ENCODE measurements around the gene RAD51. TPM values are rescaled to one million over a fixed set of nuclear protein-coding genes. Genes with fewer than 3 reads are reported as not detected.

RAD51 gene
- total and polyA plus RNA-seq, 4 donors: 2.5 to 7.9 (median 5.0) TPM

DNA sequence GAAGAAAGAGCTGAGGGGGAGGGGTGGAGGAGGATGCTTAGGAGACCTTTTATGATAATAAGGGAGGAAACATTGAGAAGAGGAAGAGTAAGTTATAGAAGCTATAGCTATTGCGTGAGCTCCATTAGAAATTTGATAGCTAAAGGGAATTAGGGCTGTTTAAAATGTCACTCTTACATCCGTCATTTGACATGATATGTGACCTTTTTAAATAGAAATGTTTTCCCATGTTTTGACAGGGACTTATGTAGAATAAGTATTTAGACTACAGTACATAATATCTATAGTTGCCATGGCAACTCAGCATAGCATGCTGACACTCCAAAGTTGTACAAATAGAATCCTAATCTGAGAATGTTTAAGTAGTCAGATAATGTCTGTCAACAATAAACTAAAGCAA is 19.2 kb downstream of the RAD51 start:
- Histone ChIP-seq H3K4me1 (ENCODE audit: control insufficient read depth, insufficient read depth, low read length) (no peaks in the 10 kb centered on the region), H3K9me3 (ENCODE audit: control insufficient read depth, insufficient read depth, low read length) (no peaks in the 10 kb centered on the region), H3K36me3 (ENCODE audit: control insufficient read depth, insufficient read depth, low read length) (no peaks in the 10 kb centered on the region), H3K4me3 (ENCODE audit: low read depth, low read length) (no peak overlapping the region), H3K27me3 (ENCODE audit: control insufficient read depth, insufficient read depth, low read length) (no peaks in the 10 kb centered on the region), H3K27ac (ENCODE audit: low read depth, low read length) (no peak overlapping the region)
- DNase-seq (ENCODE audit: low read depth in 4 of 6, low spot score in 6 of 6): peak in 1 of 6 donors; percentile 6
- WGBS (ENCODE audit: insufficient coverage): no CpG with 5 or more reads among the region's 2 CpGs

DNA sequence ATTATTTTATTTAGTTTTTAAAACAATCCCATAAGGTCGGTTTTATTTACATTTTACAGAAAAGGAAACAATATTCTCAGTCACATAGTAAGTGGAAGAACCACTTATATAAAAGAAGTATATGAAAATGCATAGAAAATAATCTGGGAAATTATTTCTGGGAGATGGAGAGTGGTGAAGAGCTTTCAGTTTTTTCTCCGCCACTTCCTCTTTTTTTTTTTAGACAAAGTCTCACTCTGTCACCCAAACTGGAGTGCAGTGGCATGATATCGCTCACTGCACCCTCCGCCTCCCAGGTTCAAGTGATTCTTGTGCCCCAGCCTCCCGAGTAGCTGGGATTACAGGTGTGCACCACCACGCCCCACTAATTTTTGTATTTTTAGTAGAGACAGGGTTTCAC is 21.2 kb downstream of the RAD51 start:
- no peaks in the 10 kb centered on the region for H3K36me3 ChIP-seq (ENCODE audit: control insufficient read depth, insufficient read depth, low read length)
- H3K4me1 ChIP-seq (ENCODE audit: control insufficient read depth, insufficient read depth, low read length): no peaks in the 10 kb centered on the region
- H3K27me3 ChIP-seq (ENCODE audit: control insufficient read depth, insufficient read depth, low read length): no peaks in the 10 kb centered on the region
- WGBS (ENCODE audit: insufficient coverage): 97% methylated on average over 5 of the region's 6 CpGs
- H3K4me3 ChIP-seq (ENCODE audit: low read depth, low read length): no peak overlapping the region
- no peak overlapping the region for H3K27ac ChIP-seq (ENCODE audit: low read depth, low read length)
- no peak for DNase-seq (ENCODE audit: low read depth in 4 of 6, low spot score in 6 of 6)
- no peaks in the 10 kb centered on the region for H3K9me3 ChIP-seq (ENCODE audit: control insufficient read depth, insufficient read depth, low read length)

DNA sequence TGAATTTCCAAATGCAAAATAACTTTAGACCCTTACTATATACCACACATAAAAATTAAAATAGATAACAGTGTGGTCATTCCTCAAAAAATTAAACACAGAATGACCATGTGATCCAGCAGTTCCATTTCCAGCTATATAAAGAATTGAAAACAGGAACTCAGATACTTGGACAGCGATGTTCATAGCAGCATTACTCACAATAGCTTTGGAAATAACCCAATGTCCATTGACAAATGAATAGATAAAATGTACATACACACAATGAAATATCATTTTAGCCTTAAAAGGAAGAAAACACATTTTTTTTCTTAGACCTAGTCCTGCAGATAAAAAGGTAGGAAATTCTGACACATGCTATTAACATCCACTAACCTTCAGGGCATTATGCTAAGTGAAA is 26.7 kb downstream of the RAD51 start:
- DNase-seq (ENCODE audit: low read depth in 4 of 6, low spot score in 6 of 6): no peak
- Histone ChIP-seq H3K27me3 (ENCODE audit: control insufficient read depth, insufficient read depth, low read length) (no peaks in the 10 kb centered on the region), H3K27ac (ENCODE audit: low read depth, low read length) (no peak overlapping the region), H3K9me3 (ENCODE audit: control insufficient read depth, insufficient read depth, low read length) (no peaks in the 10 kb centered on the region), H3K4me3 (ENCODE audit: low read depth, low read length) (no peak overlapping the region), H3K4me1 (ENCODE audit: control insufficient read depth, insufficient read depth, low read length) (no peaks in the 10 kb centered on the region), H3K36me3 (ENCODE audit: control insufficient read depth, insufficient read depth, low read length) (no peaks in the 10 kb centered on the region)
- WGBS (ENCODE audit: insufficient coverage): no CpG with 5 or more reads among the region's 1 CpG

DNA sequence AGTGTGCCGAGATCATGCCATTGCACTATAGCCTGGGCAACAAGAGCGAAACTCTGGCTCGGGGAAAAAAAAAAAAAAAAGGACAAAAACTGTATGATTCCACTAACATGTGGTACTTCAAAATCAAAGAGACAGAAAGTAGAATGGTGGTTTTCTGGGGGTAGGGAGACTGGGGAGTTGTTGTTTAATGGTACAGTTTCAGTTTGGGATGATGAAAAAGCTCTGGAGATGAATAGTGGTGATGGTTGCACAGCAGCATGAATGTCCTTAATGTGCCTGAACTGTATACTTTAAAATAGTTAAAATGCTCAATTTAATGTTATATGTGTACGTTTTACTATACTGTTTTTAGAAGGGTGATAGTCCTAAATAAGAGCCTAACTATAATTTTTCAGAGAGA is 27.4 kb downstream of the RAD51 start:
- no peak overlapping the region for H3K4me3 ChIP-seq (ENCODE audit: low read depth, low read length)
- H3K27me3 ChIP-seq (ENCODE audit: control insufficient read depth, insufficient read depth, low read length): no peaks in the 10 kb centered on the region
- no peak for DNase-seq (ENCODE audit: low read depth in 4 of 6, low spot score in 6 of 6)
- H3K27ac ChIP-seq (ENCODE audit: low read depth, low read length): no peak overlapping the region
- no peaks in the 10 kb centered on the region for H3K36me3 ChIP-seq (ENCODE audit: control insufficient read depth, insufficient read depth, low read length)
- no peaks in the 10 kb centered on the region for H3K9me3 ChIP-seq (ENCODE audit: control insufficient read depth, insufficient read depth, low read length)
- no peaks in the 10 kb centered on the region for H3K4me1 ChIP-seq (ENCODE audit: control insufficient read depth, insufficient read depth, low read length)
- WGBS (ENCODE audit: insufficient coverage): 100% methylated on average over 1 of the region's 4 CpGs

DNA sequence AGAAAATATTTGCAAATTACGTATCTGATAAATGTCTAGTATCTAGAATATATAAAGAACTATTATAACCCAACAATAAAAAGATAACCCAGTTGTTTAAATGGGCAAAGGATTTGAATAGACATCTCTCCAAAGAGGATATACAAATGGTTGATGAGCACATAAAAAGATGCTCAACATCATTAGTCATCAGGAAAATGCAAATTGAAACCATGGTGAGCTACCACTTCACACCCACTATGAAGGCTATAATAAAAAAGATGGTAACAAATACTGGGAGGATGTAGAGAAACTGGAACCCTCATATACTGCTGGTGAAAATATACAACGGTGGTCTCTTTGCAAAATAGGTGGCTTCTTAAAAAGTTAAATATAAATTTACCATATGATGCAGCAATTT is 28.0 kb downstream of the RAD51 start:
- Histone ChIP-seq H3K36me3 (ENCODE audit: control insufficient read depth, insufficient read depth, low read length) (no peaks in the 10 kb centered on the region), H3K4me3 (ENCODE audit: low read depth, low read length) (no peak overlapping the region), H3K9me3 (ENCODE audit: control insufficient read depth, insufficient read depth, low read length) (no peaks in the 10 kb centered on the region), H3K4me1 (ENCODE audit: control insufficient read depth, insufficient read depth, low read length) (no peaks in the 10 kb centered on the region), H3K27ac (ENCODE audit: low read depth, low read length) (no peak overlapping the region), H3K27me3 (ENCODE audit: control insufficient read depth, insufficient read depth, low read length) (no peaks in the 10 kb centered on the region)
- no CpG with 5 or more reads among the region's 2 CpGs for WGBS (ENCODE audit: insufficient coverage)
- DNase-seq (ENCODE audit: low read depth in 4 of 6, low spot score in 6 of 6): no peak

DNA sequence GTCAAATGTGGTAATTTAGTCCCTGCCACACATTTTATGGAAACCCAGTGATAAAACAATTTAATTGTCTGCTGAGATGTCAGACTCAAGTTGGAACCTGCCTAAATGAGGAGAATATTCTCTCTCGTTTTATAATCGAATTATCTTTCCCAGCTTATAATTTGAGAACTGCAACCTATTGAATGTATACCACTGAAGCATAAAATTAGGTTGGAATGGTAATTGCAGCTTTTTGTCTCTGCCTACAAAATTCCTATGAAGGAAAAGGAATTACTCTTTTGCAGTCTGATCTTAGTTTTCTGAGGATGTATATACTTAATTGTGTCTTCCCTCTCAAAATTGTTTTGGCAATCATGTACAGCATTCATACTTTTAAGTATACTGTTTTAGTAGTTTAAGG is 28.9 kb downstream of the RAD51 start:
- no peaks in the 10 kb centered on the region for H3K36me3 ChIP-seq (ENCODE audit: control insufficient read depth, insufficient read depth, low read length)

DNA sequence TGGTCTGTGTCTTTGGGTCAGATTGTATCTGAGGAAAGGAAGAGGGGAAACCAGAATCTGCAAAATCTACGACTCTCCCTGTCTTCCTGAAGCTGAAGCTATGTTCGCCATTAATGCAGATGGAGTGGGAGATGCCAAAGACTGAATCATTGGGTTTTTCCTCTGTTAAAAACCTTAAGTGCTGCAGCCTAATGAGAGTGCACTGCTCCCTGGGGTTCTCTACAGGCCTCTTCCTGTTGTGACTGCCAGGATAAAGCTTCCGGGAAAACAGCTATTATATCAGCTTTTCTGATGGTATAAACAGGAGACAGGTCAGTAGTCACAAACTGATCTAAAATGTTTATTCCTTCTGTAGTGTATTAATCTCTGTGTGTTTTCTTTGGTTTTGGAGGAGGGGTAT is 36.1 kb downstream of the RAD51 start:
- H3K36me3 ChIP-seq (ENCODE audit: control insufficient read depth, insufficient read depth, low read length): peaks cover 34% of the 10 kb centered on the region
- H3K27ac ChIP-seq (ENCODE audit: low read depth, low read length): no peak overlapping the region
- H3K27me3 ChIP-seq (ENCODE audit: control insufficient read depth, insufficient read depth, low read length): no peaks in the 10 kb centered on the region
- H3K4me1 ChIP-seq (ENCODE audit: control insufficient read depth, insufficient read depth, low read length): no peaks in the 10 kb centered on the region
- 77% methylated on average over 3 of the region's 3 CpGs for WGBS (ENCODE audit: insufficient coverage)
- H3K9me3 ChIP-seq (ENCODE audit: control insufficient read depth, insufficient read depth, low read length): no peaks in the 10 kb centered on the region
- DNase-seq (ENCODE audit: low read depth in 4 of 6, low spot score in 6 of 6): peak in 1 of 6 donors; percentile 8
- H3K4me3 ChIP-seq (ENCODE audit: low read depth, low read length): no peak overlapping the region

More for the DNA sequence above, 28.9 kb downstream of the RAD51 start:
- Histone ChIP-seq H3K4me3 (ENCODE audit: low read depth, low read length) (no peak overlapping the region), H3K27me3 (ENCODE audit: control insufficient read depth, insufficient read depth, low read length) (no peaks in the 10 kb centered on the region), H3K27ac (ENCODE audit: low read depth, low read length) (no peak overlapping the region), H3K4me1 (ENCODE audit: control insufficient read depth, insufficient read depth, low read length) (no peaks in the 10 kb centered on the region), H3K9me3 (ENCODE audit: control insufficient read depth, insufficient read depth, low read length) (no peaks in the 10 kb centered on the region)
- no CpG with 5 or more reads among the region's 2 CpGs for WGBS (ENCODE audit: insufficient coverage)
- DNase-seq (ENCODE audit: low read depth in 4 of 6, low spot score in 6 of 6): no peak

DNA sequence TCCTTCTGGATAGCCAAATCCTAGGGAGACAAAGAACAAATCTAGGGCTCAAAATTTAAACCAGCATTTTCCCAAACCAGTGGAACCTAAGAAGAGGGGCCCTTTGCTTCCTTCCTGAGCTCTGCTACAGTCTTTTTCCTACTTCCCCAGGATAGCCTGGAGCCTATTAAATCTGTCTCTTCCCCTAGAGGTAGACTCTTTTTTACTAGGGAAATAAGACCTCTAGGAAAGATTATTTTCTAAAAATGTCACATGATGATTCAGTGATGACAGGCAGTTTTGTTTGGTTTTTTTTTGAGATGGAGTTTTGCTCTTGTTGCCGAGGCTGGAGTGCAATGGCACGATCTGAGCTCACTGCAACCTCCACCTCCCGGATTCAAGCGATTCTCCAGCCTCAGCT is 41.6 kb downstream of the RAD51 start:
- H3K9me3 ChIP-seq (ENCODE audit: control insufficient read depth, insufficient read depth, low read length): no peaks in the 10 kb centered on the region
- DNase-seq (ENCODE audit: low read depth in 4 of 6, low spot score in 6 of 6): no peak
- no peaks in the 10 kb centered on the region for H3K27me3 ChIP-seq (ENCODE audit: control insufficient read depth, insufficient read depth, low read length)
- peaks cover 66% of the 10 kb centered on the region for H3K36me3 ChIP-seq (ENCODE audit: control insufficient read depth, insufficient read depth, low read length)
- no CpG with 5 or more reads among the region's 4 CpGs for WGBS (ENCODE audit: insufficient coverage)
- no peaks in the 10 kb centered on the region for H3K4me1 ChIP-seq (ENCODE audit: control insufficient read depth, insufficient read depth, low read length)
- no peak overlapping the region for H3K4me3 ChIP-seq (ENCODE audit: low read depth, low read length)
- H3K27ac ChIP-seq (ENCODE audit: low read depth, low read length): no peak overlapping the region

DNA sequence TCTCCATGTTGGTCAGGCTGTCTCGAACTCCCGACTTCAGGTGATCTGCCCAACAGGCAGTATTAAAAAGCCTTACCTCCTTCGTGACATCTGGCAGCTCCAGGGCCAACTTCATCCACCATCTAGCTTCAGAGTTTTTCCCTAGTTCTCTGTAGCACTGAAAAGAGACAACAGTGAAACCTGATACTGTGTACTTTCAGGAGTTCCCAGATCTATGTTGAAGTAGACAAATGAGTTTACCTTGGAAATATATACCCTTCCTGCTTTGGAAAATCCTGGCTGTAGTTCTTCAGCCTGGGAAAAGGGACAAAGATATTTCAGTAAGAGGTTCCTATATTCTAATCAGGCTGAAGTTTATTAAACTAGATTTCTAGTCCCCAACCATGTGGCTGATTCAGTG is 42.1 kb downstream of the RAD51 start:
- WGBS (ENCODE audit: insufficient coverage): no CpG with 5 or more reads among the region's 3 CpGs
- H3K9me3 ChIP-seq (ENCODE audit: control insufficient read depth, insufficient read depth, low read length): no peaks in the 10 kb centered on the region
- H3K36me3 ChIP-seq (ENCODE audit: control insufficient read depth, insufficient read depth, low read length): peaks cover 68% of the 10 kb centered on the region
- H3K27ac ChIP-seq (ENCODE audit: low read depth, low read length): no peak overlapping the region
- no peak overlapping the region for H3K4me3 ChIP-seq (ENCODE audit: low read depth, low read length)
- H3K27me3 ChIP-seq (ENCODE audit: control insufficient read depth, insufficient read depth, low read length): no peaks in the 10 kb centered on the region
- no peaks in the 10 kb centered on the region for H3K4me1 ChIP-seq (ENCODE audit: control insufficient read depth, insufficient read depth, low read length)
- DNase-seq (ENCODE audit: low read depth in 4 of 6, low spot score in 6 of 6): no peak

DNA sequence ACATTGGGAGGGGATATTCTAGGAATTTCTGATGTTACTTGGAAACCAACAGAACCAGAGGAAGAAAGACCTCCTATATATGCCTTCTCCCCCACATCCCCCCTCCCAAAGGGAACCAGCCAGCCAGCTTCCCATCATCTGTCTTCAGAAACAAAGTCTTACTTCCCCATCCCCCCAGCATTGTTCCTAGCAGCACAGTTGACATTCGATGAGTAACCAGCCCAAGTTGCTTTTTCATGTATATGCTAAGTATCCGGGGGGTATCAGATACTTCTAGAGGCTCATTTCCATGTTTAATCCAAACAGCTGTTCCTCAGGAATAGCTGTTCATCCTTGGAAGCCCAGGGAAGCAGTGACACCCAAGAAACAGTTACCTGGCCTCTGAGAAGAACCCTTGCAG is 44.1 kb downstream of the RAD51 start:
- H3K4me3 ChIP-seq (ENCODE audit: low read depth, low read length): no peak overlapping the region
- no CpG with 5 or more reads among the region's 2 CpGs for WGBS (ENCODE audit: insufficient coverage)
- H3K4me1 ChIP-seq (ENCODE audit: control insufficient read depth, insufficient read depth, low read length): no peaks in the 10 kb centered on the region
- no peak overlapping the region for H3K27ac ChIP-seq (ENCODE audit: low read depth, low read length)
- no peak for DNase-seq (ENCODE audit: low read depth in 4 of 6, low spot score in 6 of 6)
- H3K27me3 ChIP-seq (ENCODE audit: control insufficient read depth, insufficient read depth, low read length): no peaks in the 10 kb centered on the region
- H3K9me3 ChIP-seq (ENCODE audit: control insufficient read depth, insufficient read depth, low read length): no peaks in the 10 kb centered on the region
- H3K36me3 ChIP-seq (ENCODE audit: control insufficient read depth, insufficient read depth, low read length): peaks cover 69% of the 10 kb centered on the region
